Endothelial cell of umbilical vein (primary cell): ENCODE data around the gene KCNH2.

Source experiments
- CTCF ChIP-seq, 2 donors: IDR thresholded peaks; 1 replicate in 1 of 2; 2 replicates in 1 of 2; pipeline ENCODE4 v1.5.1; 2011; ENCODE audit warnings: low read length in 2 of 2, mild to moderate bottlenecking in 2 of 2, moderate library complexity in 2 of 2, control low read depth in 1 of 2, inconsistent platforms in 1 of 2, low read depth in 1 of 2; ENCODE audit not compliant: insufficient read depth in 1 of 2; ENCODE audit errors: extremely low read depth in 1 of 2
- EZH2 ChIP-seq: IDR thresholded peaks from 2 replicates; pipeline ENCODE4 v1.6.1; 2012; ENCODE audit warnings: borderline replicate concordance, low read depth, mild to moderate bottlenecking, moderate library complexity, low read length, inconsistent platforms; ENCODE audit not compliant: severe bottlenecking
- GATA2 ChIP-seq: IDR thresholded peaks from 2 replicates; pipeline ENCODE4 v1.7.0; 2011; ENCODE audit warnings: low read depth, mild to moderate bottlenecking, moderate library complexity, mixed read lengths, low read length; ENCODE audit not compliant: insufficient read length, insufficient read depth
- JUN ChIP-seq: IDR thresholded peaks from 2 replicates; pipeline ENCODE4 v1.6.1; 2011; ENCODE audit warnings: borderline replicate concordance, low read depth; ENCODE audit not compliant: insufficient read length, insufficient read depth
- MAX ChIP-seq: IDR thresholded peaks from 2 replicates; pipeline ENCODE4 v1.6.1; 2011; ENCODE audit not compliant: insufficient read depth, insufficient read length
- MYC ChIP-seq: IDR thresholded peaks from one replicate; pipeline ENCODE4 v1.6.1; 2011; ENCODE audit warnings: mild to moderate bottlenecking, low read depth, low read length
- POLR2A ChIP-seq: IDR thresholded peaks from 2 replicates; pipeline ENCODE4 v1.6.1; 2012; ENCODE audit warnings: low read depth, mild to moderate bottlenecking, control low read depth, low read length
- POLR2AphosphoS5 ChIP-seq: IDR thresholded peaks from 2 replicates; pipeline ENCODE4 v1.6.1; 2012; ENCODE audit warnings: low read depth, mild to moderate bottlenecking, control low read depth, low read length, moderate library complexity; ENCODE audit not compliant: insufficient read depth

- TF ChIP-seq EZH2: no peak
- TF ChIP-seq POLR2A: no peak
- TF ChIP-seq CTCF (IDR thresholded peaks at IDR 0.05; ENCODE audit: extremely low read depth in 1 of 2, insufficient read depth in 1 of 2, low read depth in 1 of 2, low read length in 2 of 2): no peak
- no peak for TF ChIP-seq POLR2AphosphoS5
- TF ChIP-seq MAX: no peak
- no peak for TF ChIP-seq GATA2
- no peak for TF ChIP-seq JUN
- TF ChIP-seq MYC: no peak
Measured at GRCh38 chr7:150942001-150942590, 36.0 kb downstream of the KCNH2 start.
